Testis (tissue), 3 donors: Measurements from ENCODE around the gene C6orf47. TPM values are rescaled to one million over a fixed set of nuclear protein-coding genes. Genes with fewer than 3 reads are reported as not detected.

Source experiments
- DNase-seq: peaks from one replicate; pipeline ENCODE4 v3.0.0-alpha.2; 2019
- H3K27ac ChIP-seq, 2 donors: fragments of 200-600 bp; sonication (generic); one replicate each; pipeline ENCODE4 v1.5.1; 2019
- H3K27me3 ChIP-seq: fragments of 200-600 bp; sonication (generic); one replicate; pipeline ENCODE4 v1.5.1; 2019
- H3K36me3 ChIP-seq: fragments of 200-600 bp; sonication (generic); one replicate; pipeline ENCODE4 v1.5.1; 2017; ENCODE audit warnings: low read depth; ENCODE audit errors: missing control alignments
- H3K4me1 ChIP-seq: fragments of 200-600 bp; sonication (generic); one replicate; pipeline ENCODE4 v1.5.1; 2019
- H3K4me3 ChIP-seq, 2 donors: fragments of 200-600 bp; sonication (generic); one replicate each; pipeline ENCODE4 v1.5.1; 2017 to 2019
- H3K9me3 ChIP-seq: fragments of 200-600 bp; sonication (generic); one replicate; pipeline ENCODE4 v1.5.1; 2017
- POLR2A ChIP-seq: fragments of 450-650 bp; IDR thresholded peaks from one replicate; pipeline ENCODE4 v1.6.1; 2017; ENCODE audit warnings: antibody characterized with exemption, mild to moderate bottlenecking, moderate library complexity
- WGBS, 2 donors: methylation state at CpG; one replicate each; pipeline ENCODE4 v1.1.5; 2018; 5-methylcytosine and 5-hydroxymethylcytosine counted together
- intact Hi-C: fragments of 100-400 bp; cut with DNase I; formaldehyde crosslinking; loops from one replicate; pipeline ENCODE4 v1.15.1; 2023; ENCODE audit warnings: low total_unique reads
- polyA plus RNA-seq: library from polyadenylated mRNA; stranded (reverse); fragments of 350-450 nt; fragmentation: Illumina TruSeq; extraction: RNeasy Lipid Tissue Mini Kit (QIAGEN cat#74804); gene quantifications from one replicate; pipeline ENCODE4 v1.2.3, GENCODE V29; 2014; ENCODE audit warnings: low read depth, low replicate concordance; ENCODE audit not compliant: insufficient read depth
- total RNA-seq, 2 donors: library from RNA; depleted of rRNA; stranded (reverse); fragments of >200 nt; gene quantifications; one replicate each; pipeline ENCODE4 v1.2.3, GENCODE V29; 2016
- TF ChIP-seq, protein P1 (sequence below), 3 experiments: fragments of 450-650 bp in 2 of 3; fragments of 200-600 bp in 1 of 3; sonication (generic) in 1 of 3; IDR thresholded peaks; one replicate each; pipeline ENCODE4 v1.5.1; 2016 to 2019; ENCODE audit warnings: antibody characterized with exemption in 3 of 3, mild to moderate bottlenecking in 2 of 3, moderate library complexity in 1 of 3

C6orf47 gene
- total and polyA plus RNA-seq, 3 donors from 2014 or later: 11.9 to 17.8 (median 13.9) TPM

DNA sequence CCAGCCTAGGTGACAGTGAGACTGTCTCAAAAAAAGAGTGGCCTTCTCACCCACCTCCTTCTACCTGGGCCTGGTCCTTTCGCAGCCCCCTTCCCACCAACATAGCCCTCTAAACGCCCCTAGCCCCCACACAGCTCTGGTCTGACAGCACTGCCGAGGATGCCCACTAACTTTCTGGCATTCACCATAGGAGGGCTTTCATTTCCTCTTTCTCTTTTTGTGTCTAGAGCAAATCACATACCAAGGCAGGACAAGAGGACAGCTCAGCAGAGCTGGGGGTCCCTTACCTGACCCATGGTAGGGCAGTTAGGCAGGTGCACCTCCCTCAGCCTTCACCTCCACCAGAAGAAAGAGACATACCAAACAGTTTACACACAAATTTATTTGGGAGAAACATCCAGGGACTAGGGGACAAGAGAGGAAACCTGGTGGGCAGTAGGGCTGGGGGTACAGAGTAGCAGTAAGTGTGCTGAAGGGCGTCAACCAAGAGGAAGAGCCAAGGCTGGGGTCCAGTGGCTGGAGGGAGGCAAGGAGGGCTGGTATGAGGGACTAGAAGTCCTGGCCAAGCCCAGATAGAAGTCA is 15.8 kb upstream of the C6orf47 start:
- no peaks in the 10 kb centered on the region for H3K27me3 ChIP-seq
- DNase-seq: no peak
- intact Hi-C loops: no loop called here
- no peaks in the 10 kb centered on the region for H3K9me3 ChIP-seq
- 84% methylated on average over 4 of the region's 4 CpGs for WGBS, 2 donors
- no peaks in the 10 kb centered on the region for H3K36me3 ChIP-seq
- H3K4me1 ChIP-seq: peaks cover 6% of the 10 kb centered on the region
- no peak for TF ChIP-seq POLR2A
- TF ChIP-seq, protein P1, sequence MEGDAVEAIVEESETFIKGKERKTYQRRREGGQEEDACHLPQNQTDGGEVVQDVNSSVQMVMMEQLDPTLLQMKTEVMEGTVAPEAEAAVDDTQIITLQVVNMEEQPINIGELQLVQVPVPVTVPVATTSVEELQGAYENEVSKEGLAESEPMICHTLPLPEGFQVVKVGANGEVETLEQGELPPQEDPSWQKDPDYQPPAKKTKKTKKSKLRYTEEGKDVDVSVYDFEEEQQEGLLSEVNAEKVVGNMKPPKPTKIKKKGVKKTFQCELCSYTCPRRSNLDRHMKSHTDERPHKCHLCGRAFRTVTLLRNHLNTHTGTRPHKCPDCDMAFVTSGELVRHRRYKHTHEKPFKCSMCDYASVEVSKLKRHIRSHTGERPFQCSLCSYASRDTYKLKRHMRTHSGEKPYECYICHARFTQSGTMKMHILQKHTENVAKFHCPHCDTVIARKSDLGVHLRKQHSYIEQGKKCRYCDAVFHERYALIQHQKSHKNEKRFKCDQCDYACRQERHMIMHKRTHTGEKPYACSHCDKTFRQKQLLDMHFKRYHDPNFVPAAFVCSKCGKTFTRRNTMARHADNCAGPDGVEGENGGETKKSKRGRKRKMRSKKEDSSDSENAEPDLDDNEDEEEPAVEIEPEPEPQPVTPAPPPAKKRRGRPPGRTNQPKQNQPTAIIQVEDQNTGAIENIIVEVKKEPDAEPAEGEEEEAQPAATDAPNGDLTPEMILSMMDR (IDR thresholded peaks at IDR 0.05): no peak
- H3K27ac ChIP-seq: no peak overlapping the region
- no peak overlapping the region for H3K4me3 ChIP-seq

- Histone ChIP-seq H3K27me3 (no peaks in the 10 kb centered on the region), H3K9me3 (no peaks in the 10 kb centered on the region), H3K36me3 (no peaks in the 10 kb centered on the region), H3K27ac (no peak within 1 kb of the TSS), H3K4me1 (peaks cover 7% of the 10 kb centered on the region), H3K4me3 (no peak within 1 kb of the TSS)
- intact Hi-C loops: no loop called here
- DNase-seq: no peak
- TF ChIP-seq, protein P1 (IDR thresholded peaks at IDR 0.05): no peak
- no peak for TF ChIP-seq POLR2A
- WGBS, 2 donors: 76 to 78% methylated on average over 8 of the region's 8 CpGs
Observed at GRCh38 chr6:31669676-31670075, 9.1 kb upstream of the C6orf47 start, which contains the start of gene LY6G5B. Gene LY6G5B, plus strand, starts transcription at chr6:31669976. Its CDS starts 975 bp downstream, at chr6:31670951.

DNA sequence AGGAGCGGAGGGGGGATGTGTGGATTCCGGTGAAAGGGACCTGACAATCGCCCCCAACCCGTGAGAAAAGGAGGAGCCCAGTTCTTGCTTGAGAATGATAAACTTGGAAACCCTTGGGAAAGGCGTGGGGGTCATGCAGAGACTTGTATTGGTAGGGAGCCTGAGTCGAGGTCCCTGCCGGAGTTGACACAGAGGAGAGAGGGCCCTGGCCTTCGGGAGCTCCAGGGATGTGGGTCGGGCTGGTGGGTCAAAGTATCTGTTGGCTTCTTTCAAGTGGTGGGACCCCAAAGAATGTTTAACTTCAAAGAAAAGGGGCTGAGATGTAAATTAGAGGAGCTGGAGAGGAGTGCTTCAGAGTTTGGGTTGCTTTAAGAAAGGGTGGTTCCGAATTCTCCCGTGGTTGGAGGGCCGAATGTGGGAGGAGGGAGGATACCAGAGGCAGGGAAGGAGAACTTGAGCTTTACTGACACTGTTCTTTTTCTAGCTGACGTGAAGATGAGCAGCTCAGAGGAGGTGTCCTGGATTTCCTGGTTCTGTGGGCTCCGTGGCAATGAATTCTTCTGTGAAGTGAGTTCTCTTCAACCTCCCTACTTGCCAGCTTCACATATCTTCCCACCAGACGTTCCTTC is 5.9 kb upstream of the C6orf47 start:
- H3K27me3 ChIP-seq: no peaks in the 10 kb centered on the region
- H3K9me3 ChIP-seq: no peaks in the 10 kb centered on the region
- intact Hi-C loops: no loop called here
- H3K27ac ChIP-seq: peak overlapping the region; percentile 90 to 97
- no peaks in the 10 kb centered on the region for H3K36me3 ChIP-seq
- TF ChIP-seq, protein P1 (IDR thresholded peaks at IDR 0.05): no peak
- TF ChIP-seq POLR2A: no peak
- peak overlapping the region; percentile 81 to 93 for H3K4me3 ChIP-seq
- DNase-seq: no peak
- WGBS, 2 donors: 1 to 3% methylated on average over 12 to 15 of the region's 15 CpGs
- peaks cover 26% of the 10 kb centered on the region for H3K4me1 ChIP-seq

DNA sequence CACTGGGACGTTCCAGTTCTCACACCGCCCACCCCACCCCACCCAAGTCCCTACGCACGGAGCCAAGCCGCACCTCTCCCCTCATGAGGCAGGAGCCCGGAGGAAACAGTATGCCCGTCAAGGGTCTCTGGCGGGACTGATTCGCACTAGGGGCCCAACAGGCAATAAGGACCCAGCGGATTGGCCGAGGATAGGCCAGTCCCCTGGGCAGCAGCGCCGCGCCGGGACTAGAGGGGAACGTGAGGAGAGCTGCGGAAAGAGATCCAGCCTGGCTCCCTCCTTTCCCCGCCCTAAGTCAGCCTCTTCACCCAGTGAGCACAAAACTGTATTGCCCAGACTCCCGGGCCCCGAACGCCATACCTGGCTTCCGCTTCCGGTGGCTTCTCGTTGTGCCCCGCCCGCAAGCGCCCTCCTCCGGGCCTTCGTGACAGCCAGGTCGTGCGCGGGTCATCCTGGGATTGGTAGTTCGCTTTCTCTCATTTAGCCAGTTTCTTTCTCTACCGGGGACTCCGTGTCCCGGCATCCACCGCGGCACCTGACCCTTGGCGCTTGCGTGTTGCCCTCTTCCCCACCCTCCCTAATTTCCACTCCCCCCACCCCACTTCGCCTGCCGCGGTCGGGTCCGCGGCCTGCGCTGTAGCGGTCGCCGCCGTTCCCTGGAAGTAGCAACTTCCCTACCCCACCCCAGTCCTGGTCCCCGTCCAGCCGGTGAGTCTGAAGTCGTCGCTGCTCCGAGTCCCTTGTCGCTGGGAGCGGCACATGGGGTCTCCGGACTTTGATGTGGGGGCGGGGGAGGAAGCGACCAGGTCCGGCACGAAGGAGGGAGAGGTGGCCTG is 5.1 kb upstream of the C6orf47 start, which contains the start of gene CSNK2B:
TSS of gene CSNK2B (plus strand) at position 580 of the 836 bp plus-strand sequence. CDS start 752 bp downstream, outside the sequence.
- DNase-seq: peak; percentile 100
- peak within 1 kb of the TSS; percentile 90 to 97 for H3K27ac ChIP-seq
- no peaks in the 10 kb centered on the region for H3K36me3 ChIP-seq
- H3K4me3 ChIP-seq: peak within 1 kb of the TSS; percentile 81 to 93
- H3K4me1 ChIP-seq: peaks cover 33% of the 10 kb centered on the region
- no peaks in the 10 kb centered on the region for H3K9me3 ChIP-seq
- WGBS, 2 donors: 0% methylated on average over 33 to 63 of the region's 63 CpGs
- intact Hi-C loops: no loop called here
- H3K27me3 ChIP-seq: no peaks in the 10 kb centered on the region
- TF ChIP-seq, protein P1 (IDR thresholded peaks at IDR 0.05): no peak
- TF ChIP-seq POLR2A: no peak
